OCI-LY3 (cell line): Measurements from ENCODE around the gene C6orf163.

ENCODE experiments used
- H2AFZ ChIP-seq: fragments of 200-600, 300-600 bp; shearing (Covaris generic); 2 replicates; pipeline ENCODE4 v1.6.0; 2014; ENCODE audit warnings: antibody characterized with exemption, low read depth, low read length
- H3K27ac ChIP-seq: fragments of 200-600, 300-600 bp; sonication (generic); 2 replicates; pipeline ENCODE4 v1.5.1; 2014; ENCODE audit warnings: mild to moderate bottlenecking, low read length, moderate library complexity, mixed read lengths
- H3K27me3 ChIP-seq: fragments of 200-600, 300-600 bp; sonication (generic); 2 replicates; pipeline ENCODE4 v1.6.1; 2014; ENCODE audit warnings: low read depth, low read length, mixed read lengths
- H3K36me3 ChIP-seq: fragments of 200-600, 300-600 bp; sonication (generic); replicated peaks from 2 replicates; pipeline ENCODE3; 2014; ENCODE audit warnings: low read depth, low read length, mixed read lengths
- H3K4me1 ChIP-seq: fragments of 300-600, 200-600 bp; sonication (generic); 2 replicates; pipeline ENCODE4 v1.6.1; 2014; ENCODE audit warnings: low read length, mixed read lengths
- H3K4me2 ChIP-seq: fragments of 200-600, 300-600 bp; sonication (generic); 2 replicates; pipeline ENCODE4 v1.6.1; 2014; ENCODE audit warnings: low read length, mixed read lengths
- H3K4me3 ChIP-seq: fragments of 300-600, 200-600 bp; sonication (generic); 2 replicates; pipeline ENCODE4 v1.5.1; 2014; ENCODE audit warnings: antibody characterized with exemption, mild to moderate bottlenecking, low read length, moderate library complexity
- H3K79me2 ChIP-seq: fragments of 300-600, 200-600 bp; shearing (Covaris generic); 2 replicates; pipeline ENCODE4 v1.6.1; 2014; ENCODE audit warnings: mild to moderate bottlenecking, low read length, mixed read lengths
- H3K9ac ChIP-seq: fragments of 300-600, 200-600 bp; shearing (Covaris generic); 2 replicates; pipeline ENCODE4 v1.6.0; 2014; ENCODE audit warnings: mild to moderate bottlenecking, low read length, moderate library complexity
- H3K9me3 ChIP-seq: fragments of 200-600, 300-600 bp; shearing (Covaris generic); 2 replicates; pipeline ENCODE4 v1.6.1; 2014; ENCODE audit warnings: low read length, mixed read lengths; ENCODE audit not compliant: insufficient read depth
- H4K20me1 ChIP-seq: fragments of 200-600, 300-600 bp; sonication (generic); 2 replicates; pipeline ENCODE4 v1.6.1; 2016; ENCODE audit warnings: low read length, mixed read lengths; ENCODE audit not compliant: insufficient read depth
- CTCF ChIP-seq: fragments of 200-600, 300-600 bp; sonication (generic); IDR thresholded peaks from 2 replicates; pipeline ENCODE4 v1.5.1; 2014; ENCODE audit warnings: antibody characterized with exemption, low read length, low read depth
- EZH2phosphoT487 ChIP-seq: fragments of 200-600 bp; shearing (Covaris generic); IDR thresholded peaks from 2 replicates; pipeline ENCODE4 v1.6.1; 2018; ENCODE audit warnings: antibody characterized with exemption, mixed run types, low read depth

Gene C6orf163

GRCh38 chr6:87351583-87351982 lies 7.0 kb downstream of the C6orf163 start:
- no peaks in the 10 kb centered on the region for H3K79me2 ChIP-seq
- TF ChIP-seq EZH2phosphoT487 (no peak), CTCF (no peak)
- H3K36me3 ChIP-seq: no peaks in the 10 kb centered on the region
- H3K27ac ChIP-seq: no peak overlapping the region
- no peaks in the 10 kb centered on the region for H4K20me1 ChIP-seq
- H3K27me3 ChIP-seq: no peaks in the 10 kb centered on the region
- no peaks in the 10 kb centered on the region for H3K4me1 ChIP-seq
- no peaks in the 10 kb centered on the region for H3K9me3 ChIP-seq
- no peak overlapping the region for H3K9ac ChIP-seq
- H2AFZ ChIP-seq: no peak overlapping the region
- H3K4me2 ChIP-seq: no peak overlapping the region
- no peak overlapping the region for H3K4me3 ChIP-seq

GRCh38 chr6:87356181-87356580 lies 11.6 kb downstream of the C6orf163 start:
- Histone ChIP-seq H3K36me3 (no peaks in the 10 kb centered on the region), H3K79me2 (no peaks in the 10 kb centered on the region), H3K4me1 (no peaks in the 10 kb centered on the region), H3K4me2 (no peak overlapping the region), H3K9me3 (no peaks in the 10 kb centered on the region), H2AFZ (no peak overlapping the region), H4K20me1 (no peaks in the 10 kb centered on the region), H3K27ac (no peak overlapping the region), H3K4me3 (no peak overlapping the region), H3K27me3 (no peaks in the 10 kb centered on the region), H3K9ac (no peak overlapping the region)
- no peak for TF ChIP-seq CTCF
- no peak for TF ChIP-seq EZH2phosphoT487

- H3K4me2 ChIP-seq: no peak overlapping the region
- no peaks in the 10 kb centered on the region for H3K4me1 ChIP-seq
- no peaks in the 10 kb centered on the region for H3K27me3 ChIP-seq
- H2AFZ ChIP-seq: no peak overlapping the region
- H3K36me3 ChIP-seq: no peaks in the 10 kb centered on the region
- no peak overlapping the region for H3K4me3 ChIP-seq
- no peak overlapping the region for H3K9ac ChIP-seq
- H4K20me1 ChIP-seq: no peaks in the 10 kb centered on the region
- H3K9me3 ChIP-seq: no peaks in the 10 kb centered on the region
- no peaks in the 10 kb centered on the region for H3K79me2 ChIP-seq
- H3K27ac ChIP-seq: no peak overlapping the region
- TF ChIP-seq CTCF (no peak), EZH2phosphoT487 (no peak)
Measured at GRCh38 chr6:87357479-87358196, 13.0 kb downstream of the C6orf163 start.

GRCh38 chr6:87364602-87365252 lies 20.1 kb downstream of the C6orf163 start:
- H3K4me3 ChIP-seq: no peak overlapping the region
- no peak overlapping the region for H3K27ac ChIP-seq
- TF ChIP-seq EZH2phosphoT487: no peak
- TF ChIP-seq CTCF: no peak
- no peaks in the 10 kb centered on the region for H3K4me1 ChIP-seq
- H3K79me2 ChIP-seq: no peaks in the 10 kb centered on the region
- no peak overlapping the region for H3K4me2 ChIP-seq
- H3K9me3 ChIP-seq: 0 out of 2 replicates have a peak, but pooled peaks cover 4% of the 10 kb centered on the region
- no peak overlapping the region for H2AFZ ChIP-seq
- no peaks in the 10 kb centered on the region for H4K20me1 ChIP-seq
- H3K36me3 ChIP-seq: no peaks in the 10 kb centered on the region
- no peaks in the 10 kb centered on the region for H3K27me3 ChIP-seq
- no peak overlapping the region for H3K9ac ChIP-seq
